C4-2B (cell line): ENCODE data around the gene WWP2.

ENCODE experiments used
- CTCF ChIP-seq: fragments of 450-650 bp; conservative IDR thresholded peaks from 2 replicates; pipeline ENCODE4 v1.5.1; 2017; ENCODE audit warnings: mild to moderate bottlenecking
- ZFX ChIP-seq: fragments of 450-650 bp; IDR thresholded peaks from 2 replicates; pipeline ENCODE4 v1.6.1; 2017

GRCh38 chr16:69851491-69852240, 89.5 kb downstream of the WWP2 start:
- TF ChIP-seq CTCF (no peak), ZFX (no peak)
